ENCODE measurements around the gene TSSK1B. TPM values are rescaled to one million over a fixed set of nuclear protein-coding genes. Genes with fewer than 3 reads are reported as not detected.

TSSK1B gene
- total and polyA plus RNA-seq, 2 experiments from 2014 or later, result 0.52 TPM; not detected in 1

DNA sequence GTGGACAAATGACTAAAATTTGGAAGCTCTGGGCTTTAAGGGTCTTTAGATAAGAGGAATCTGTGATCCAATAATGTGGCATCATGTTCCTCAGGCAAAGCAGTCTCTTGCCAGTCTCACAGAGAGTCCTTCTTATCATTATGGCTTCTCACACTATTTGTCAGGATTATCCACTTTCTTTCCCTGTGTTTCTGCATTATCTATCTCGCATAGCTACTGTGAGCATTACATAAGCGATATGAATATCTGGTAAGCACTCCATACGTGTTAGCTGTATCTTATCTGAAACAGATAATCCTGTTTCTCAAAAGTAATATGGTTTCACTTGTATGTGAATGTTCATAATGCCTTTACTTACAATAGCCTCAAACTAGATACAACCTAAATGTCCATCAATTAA, 43.9 kb upstream of the TSSK1B start:
- Mint-ChIP-seq H3K36me3 (ENCODE audit: low read depth) (peaks cover 5% of the 10 kb centered on the region; the same call in 1 of the 3 replicates), H3K9me3 (peaks cover 6% of the 10 kb centered on the region; the same call in 1 of the 3 replicates), H3K4me1 (peaks cover 24% of the 10 kb centered on the region), H3K4me3 (no peak overlapping the region), H3K27ac (no peak overlapping the region), H3K27me3 (ENCODE audit: insufficient read depth, low read depth, poor library complexity) (peaks cover 2% of the 10 kb centered on the region)
- Histone ChIP-seq H3K9me2 (ENCODE audit: insufficient read depth) (no peaks in the 10 kb centered on the region), H3K27ac (ENCODE audit: low read depth) (no peak overlapping the region), H3K4me2 (no peak overlapping the region), H3K4me3 (no peak overlapping the region), H3K36me3 (ENCODE audit: insufficient read depth) (no peaks in the 10 kb centered on the region), H3K79me2 (replicated peaks; ENCODE audit: insufficient read depth) (no peaks in the 10 kb centered on the region), H3K4me1 (ENCODE audit: insufficient read depth) (peaks cover 16% of the 10 kb centered on the region), H2AFZ (no peak overlapping the region), H4K20me1 (replicated peaks; ENCODE audit: insufficient read depth) (no peaks in the 10 kb centered on the region; the same call in 1 of the 2 replicates), H3F3A (replicated peaks; ENCODE audit: low read depth) (no peaks in the 10 kb centered on the region), H3K27me3 (ENCODE audit: insufficient read depth) (no peaks in the 10 kb centered on the region)
- TF ChIP-seq CREB1 (CRISPR knock-in tag; IDR thresholded peaks at IDR 0.05; ENCODE audit: low read depth), result no peak
- TF ChIP-seq NANOG (IDR thresholded peaks at IDR 0.05; ENCODE audit: borderline replicate concordance), result no peak
- no peak for ATAC-seq
- DNase-seq (ENCODE audit: low spot score), result no peak

DNA sequence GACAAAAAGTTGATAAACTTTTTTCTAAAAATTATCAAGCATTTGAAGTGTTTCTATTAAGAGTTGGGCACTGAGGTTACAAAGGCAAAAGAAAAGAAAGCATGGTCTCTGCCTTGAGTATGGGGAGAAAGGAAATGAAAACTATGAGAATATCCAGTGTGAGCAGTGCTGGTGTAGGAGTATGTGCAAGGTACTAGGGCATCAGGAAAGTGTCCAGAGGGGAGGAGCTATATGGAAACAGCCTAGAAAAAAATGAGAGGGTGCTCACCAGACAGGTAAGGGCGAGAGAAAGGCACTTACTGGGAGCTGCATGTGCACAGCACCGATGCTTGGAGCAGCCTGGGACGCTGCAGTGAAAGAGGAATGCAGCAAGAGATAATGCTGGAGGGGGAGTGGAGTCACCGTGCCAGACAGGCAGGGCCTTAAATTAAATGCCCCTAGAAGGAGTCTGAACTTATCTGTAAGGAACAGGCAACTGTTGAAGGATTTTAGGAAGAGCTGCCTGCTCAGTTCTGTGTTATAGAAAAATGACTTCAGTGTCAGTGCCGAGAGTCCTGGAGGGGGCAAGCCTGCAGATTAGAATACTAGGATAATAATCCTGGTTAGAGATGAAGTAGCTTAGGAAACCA, 39.4 kb upstream of the TSSK1B start:
- DNase-seq (ENCODE audit: low spot score) (peak; percentile 19), ATAC-seq (peak; percentile 82)
- no peak overlapping the region for H3K4me2 ChIP-seq
- no peaks in the 10 kb centered on the region for H3K79me2 ChIP-seq (replicated peaks; ENCODE audit: insufficient read depth)
- H3K4me1 ChIP-seq (ENCODE audit: insufficient read depth), result peaks cover 16% of the 10 kb centered on the region
- 0 out of 2 replicates have a peak overlapping the region, but pooled peaks have one; percentile 8 for H2AFZ ChIP-seq
- H4K20me1 ChIP-seq (replicated peaks; ENCODE audit: insufficient read depth), result no peaks in the 10 kb centered on the region
- Mint-ChIP-seq H3K27me3 (ENCODE audit: insufficient read depth, low read depth, poor library complexity) (peaks cover 2% of the 10 kb centered on the region), H3K9me3 (peaks cover 29% of the 10 kb centered on the region), H3K4me3 (no peak overlapping the region), H3K27ac (no peak overlapping the region), H3K36me3 (ENCODE audit: low read depth) (peaks cover 21% of the 10 kb centered on the region), H3K4me1 (peaks cover 24% of the 10 kb centered on the region)
- H3K27ac ChIP-seq (ENCODE audit: low read depth), result no peak overlapping the region
- H3K4me3 ChIP-seq, result no peak overlapping the region
- H3K36me3 ChIP-seq (ENCODE audit: insufficient read depth), result peaks cover 4% of the 10 kb centered on the region; the same call in 1 of the 2 replicates
- no peaks in the 10 kb centered on the region for H3K9me2 ChIP-seq (ENCODE audit: insufficient read depth)
- no peaks in the 10 kb centered on the region for H3F3A ChIP-seq (replicated peaks; ENCODE audit: low read depth)
- no peaks in the 10 kb centered on the region for H3K27me3 ChIP-seq (ENCODE audit: insufficient read depth)
- TF ChIP-seq REST (IDR thresholded peaks at IDR 0.05; ENCODE audit: unreplicated experiment), result no peak
- TF ChIP-seq, protein P1, sequence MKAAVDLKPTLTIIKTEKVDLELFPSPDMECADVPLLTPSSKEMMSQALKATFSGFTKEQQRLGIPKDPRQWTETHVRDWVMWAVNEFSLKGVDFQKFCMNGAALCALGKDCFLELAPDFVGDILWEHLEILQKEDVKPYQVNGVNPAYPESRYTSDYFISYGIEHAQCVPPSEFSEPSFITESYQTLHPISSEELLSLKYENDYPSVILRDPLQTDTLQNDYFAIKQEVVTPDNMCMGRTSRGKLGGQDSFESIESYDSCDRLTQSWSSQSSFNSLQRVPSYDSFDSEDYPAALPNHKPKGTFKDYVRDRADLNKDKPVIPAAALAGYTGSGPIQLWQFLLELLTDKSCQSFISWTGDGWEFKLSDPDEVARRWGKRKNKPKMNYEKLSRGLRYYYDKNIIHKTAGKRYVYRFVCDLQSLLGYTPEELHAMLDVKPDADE (IDR thresholded peaks at IDR 0.05), result no peak
- no peak for TF ChIP-seq ZNF462 (CRISPR knock-in tag; IDR thresholded peaks at IDR 0.05)
- no peak for TF ChIP-seq ZNF114 (CRISPR knock-in tag; IDR thresholded peaks at IDR 0.05)
- no peak for TF ChIP-seq EZH2phosphoT487 (IDR thresholded peaks at IDR 0.05; ENCODE audit: unreplicated experiment)
- no peak for TF ChIP-seq JUNB (IDR thresholded peaks at IDR 0.05; ENCODE audit: unreplicated experiment)
- TF ChIP-seq STAT1 (IDR thresholded peaks at IDR 0.05; ENCODE audit: unreplicated experiment), result no peak
- no peak for TF ChIP-seq ZNF331 (CRISPR knock-in tag; IDR thresholded peaks at IDR 0.05; ENCODE audit: low read depth)
- no peak for TF ChIP-seq EZH2 (IDR thresholded peaks at IDR 0.05; ENCODE audit: low read depth, unreplicated experiment)

Data from GM23338 (cell line).